ENCODE data around the gene ASB13. TPM values are rescaled to one million over a fixed set of nuclear protein-coding genes. Genes with fewer than 3 reads are reported as not detected.

ASB13 gene
- total RNA-seq: 1 to 10 TPM; 7.0 to 7.2 TPM

GRCh38 chr10:5666008-5666840 is at the start of gene ASB13:
Gene ASB13, minus strand, starts transcription at chr10:5666595. Its CDS starts 44 bp downstream, at chr10:5666551.
- peaks cover 13% of the 10 kb centered on the region for H3K4me1 Mint-ChIP-seq (ENCODE audit: low read depth)
- H3K36me3 Mint-ChIP-seq (ENCODE audit: low read depth): no peaks in the 10 kb centered on the region
- peak within 1 kb of the TSS; percentile 39 for H3K27ac Mint-ChIP-seq
- CTCF ChIA-PET: interaction anchor here (0.6 to 2.2 kb wide), 3 partner anchors 19 to 207 kb away, joined by 3 to 11 read pairs (median 3); no protein-coding TSS in a partner anchor
- H3K9me3 Mint-ChIP-seq: no peaks in the 10 kb centered on the region
- H3K4me3 Mint-ChIP-seq: peak within 1 kb of the TSS; percentile 86
- intact Hi-C loops (cut with micrococcal nuclease): loop anchor here (1.0 kb wide), 1 partner anchor 18 kb away; the partner anchor contains the start of gene TASOR2
- H3K27me3 Mint-ChIP-seq (ENCODE audit: low read depth): no peaks in the 10 kb centered on the region
- DNase-seq: peak; percentile 45

- Mint-ChIP-seq H3K27me3 (ENCODE audit: low read depth) (no peaks in the 10 kb centered on the region), H3K4me1 (ENCODE audit: low read depth) (peaks cover 60% of the 10 kb centered on the region), H3K27ac (peak overlapping the region; percentile 66), H3K4me3 (peak overlapping the region; percentile 50), H3K9me3 (no peaks in the 10 kb centered on the region), H3K36me3 (ENCODE audit: low read depth) (peaks cover 9% of the 10 kb centered on the region)
- intact Hi-C loops (cut with micrococcal nuclease): loop anchor here (2.0 kb wide), 1 partner anchor 19 kb away; no protein-coding TSS in a partner anchor
- CTCF ChIA-PET: interaction anchor here (0.8 to 1.0 kb wide), 3 partner anchors 9 to 81 kb away, joined by 3 to 4 read pairs (median 3); no protein-coding TSS in a partner anchor
- no peak for DNase-seq
These were observed 45.2 kb upstream of the ASB13 start for GRCh38 chr10:5711642-5712041.

GRCh38 chr10:5710859-5711258 is 44.5 kb upstream of the ASB13 start:
- Mint-ChIP-seq H3K36me3 (ENCODE audit: low read depth) (peaks cover 10% of the 10 kb centered on the region), H3K4me3 (no peak overlapping the region), H3K27me3 (ENCODE audit: low read depth) (no peaks in the 10 kb centered on the region), H3K27ac (no peak overlapping the region), H3K9me3 (no peaks in the 10 kb centered on the region), H3K4me1 (ENCODE audit: low read depth) (peaks cover 63% of the 10 kb centered on the region)
- intact Hi-C loops (cut with micrococcal nuclease): loop anchor here (2.0 kb wide), 1 partner anchor 18 kb away; no protein-coding TSS in a partner anchor
- CTCF ChIA-PET: no interaction called here
- DNase-seq: no peak

GRCh38 chr10:5709865-5710264 is 43.5 kb upstream of the ASB13 start:
- peak overlapping the region; percentile 3 for H3K27ac Mint-ChIP-seq
- H3K36me3 Mint-ChIP-seq (ENCODE audit: low read depth): peaks cover 10% of the 10 kb centered on the region
- H3K9me3 Mint-ChIP-seq: no peaks in the 10 kb centered on the region
- intact Hi-C loops (cut with micrococcal nuclease): loop anchor here (2.0 kb wide), 1 partner anchor 17 kb away; no protein-coding TSS in a partner anchor
- DNase-seq: no peak
- CTCF ChIA-PET: no interaction called here
- peaks cover 68% of the 10 kb centered on the region for H3K4me1 Mint-ChIP-seq (ENCODE audit: low read depth)
- H3K27me3 Mint-ChIP-seq (ENCODE audit: low read depth): no peaks in the 10 kb centered on the region
- peak overlapping the region; percentile 0 for H3K4me3 Mint-ChIP-seq

GRCh38 chr10:5708356-5708755 is 42.0 kb upstream of the ASB13 start:
- Mint-ChIP-seq H3K27ac (no peak overlapping the region), H3K4me3 (no peak overlapping the region), H3K9me3 (no peaks in the 10 kb centered on the region), H3K4me1 (ENCODE audit: low read depth) (peaks cover 73% of the 10 kb centered on the region), H3K36me3 (ENCODE audit: low read depth) (peaks cover 8% of the 10 kb centered on the region), H3K27me3 (ENCODE audit: low read depth) (no peaks in the 10 kb centered on the region)
- no peak for DNase-seq
- intact Hi-C loops (cut with micrococcal nuclease): no loop called here
- CTCF ChIA-PET: no interaction called here

- Mint-ChIP-seq H3K27ac (no peak overlapping the region), H3K36me3 (ENCODE audit: low read depth) (no peaks in the 10 kb centered on the region), H3K9me3 (no peaks in the 10 kb centered on the region), H3K4me1 (ENCODE audit: low read depth) (peaks cover 45% of the 10 kb centered on the region), H3K4me3 (no peak overlapping the region), H3K27me3 (ENCODE audit: low read depth) (no peaks in the 10 kb centered on the region)
- no peak for DNase-seq
- CTCF ChIA-PET: interaction anchor here (1.1 kb wide), 1 partner anchor 14 kb away, joined by 4 read pairs; no protein-coding TSS in a partner anchor
- intact Hi-C loops (cut with micrococcal nuclease): no loop called here
These were observed 31.7 kb upstream of the ASB13 start for GRCh38 chr10:5698062-5698461.

- no peak for DNase-seq
- Mint-ChIP-seq H3K4me1 (ENCODE audit: low read depth) (peaks cover 45% of the 10 kb centered on the region), H3K9me3 (no peaks in the 10 kb centered on the region), H3K36me3 (ENCODE audit: low read depth) (no peaks in the 10 kb centered on the region), H3K27me3 (ENCODE audit: low read depth) (no peaks in the 10 kb centered on the region), H3K27ac (no peak overlapping the region), H3K4me3 (no peak overlapping the region)
- CTCF ChIA-PET: interaction anchor here (0.5 to 0.8 kb wide), 2 partner anchors 90 to 162 kb away, joined by 4 to 6 read pairs; no protein-coding TSS in a partner anchor
- intact Hi-C loops (cut with micrococcal nuclease): no loop called here
These were observed 30.9 kb upstream of the ASB13 start for GRCh38 chr10:5697342-5697741.

- H3K4me1 Mint-ChIP-seq (ENCODE audit: low read depth): peaks cover 66% of the 10 kb centered on the region
- no peak overlapping the region for H3K27ac Mint-ChIP-seq
- no peak for DNase-seq
- H3K9me3 Mint-ChIP-seq: no peaks in the 10 kb centered on the region
- CTCF ChIA-PET: interaction anchor here (0.6 kb wide), 1 partner anchor 37 kb away, joined by 4 read pairs; no protein-coding TSS in a partner anchor
- no peaks in the 10 kb centered on the region for H3K27me3 Mint-ChIP-seq (ENCODE audit: low read depth)
- intact Hi-C loops (cut with micrococcal nuclease): no loop called here
- no peak overlapping the region for H3K4me3 Mint-ChIP-seq
- no peaks in the 10 kb centered on the region for H3K36me3 Mint-ChIP-seq (ENCODE audit: low read depth)
These were observed 28.2 kb upstream of the ASB13 start for GRCh38 chr10:5694573-5694972.

- H3K27me3 Mint-ChIP-seq (ENCODE audit: low read depth): no peaks in the 10 kb centered on the region
- peaks cover 6% of the 10 kb centered on the region for H3K36me3 Mint-ChIP-seq (ENCODE audit: low read depth)
- DNase-seq: peak; percentile 77
- peak overlapping the region; percentile 68 for H3K4me3 Mint-ChIP-seq
- no peaks in the 10 kb centered on the region for H3K9me3 Mint-ChIP-seq
- intact Hi-C loops (cut with micrococcal nuclease): loop anchor here (1.0 to 2.0 kb wide), 3 partner anchors 7 to 120 kb away; partner anchors contain the start of gene GDI2
- H3K4me1 Mint-ChIP-seq (ENCODE audit: low read depth): peaks cover 74% of the 10 kb centered on the region
- H3K27ac Mint-ChIP-seq: peak overlapping the region; percentile 76
- CTCF ChIA-PET: interaction anchor here (0.5 to 0.7 kb wide), 2 partner anchors 62 to 69 kb away, joined by 3 read pairs; no protein-coding TSS in a partner anchor
These were observed 26.3 kb upstream of the ASB13 start for GRCh38 chr10:5692461-5693358.

GRCh38 chr10:5691786-5692185 is 25.4 kb upstream of the ASB13 start:
- Mint-ChIP-seq H3K27ac (no peak overlapping the region), H3K4me3 (peak overlapping the region; percentile 52), H3K36me3 (ENCODE audit: low read depth) (peaks cover 6% of the 10 kb centered on the region), H3K4me1 (ENCODE audit: low read depth) (peaks cover 72% of the 10 kb centered on the region), H3K27me3 (ENCODE audit: low read depth) (no peaks in the 10 kb centered on the region), H3K9me3 (no peaks in the 10 kb centered on the region)
- no peak for DNase-seq
- CTCF ChIA-PET: interaction anchor here (0.5 to 0.9 kb wide), 4 partner anchors 62 to 709 kb away, joined by 3 read pairs; no protein-coding TSS in a partner anchor
- intact Hi-C loops (cut with micrococcal nuclease): loop anchor here (2.0 kb wide), 2 partner anchors 19 to 121 kb away; partner anchors contain the start of gene GDI2

- Mint-ChIP-seq H3K27ac (no peak overlapping the region), H3K4me3 (no peak overlapping the region), H3K27me3 (ENCODE audit: low read depth) (no peaks in the 10 kb centered on the region), H3K36me3 (ENCODE audit: low read depth) (peaks cover 6% of the 10 kb centered on the region), H3K4me1 (ENCODE audit: low read depth) (peaks cover 62% of the 10 kb centered on the region), H3K9me3 (no peaks in the 10 kb centered on the region)
- intact Hi-C loops (cut with micrococcal nuclease): loop anchor here (10.0 kb wide), 1 partner anchor 244 kb away; no protein-coding TSS in a partner anchor
- DNase-seq: no peak
- CTCF ChIA-PET: interaction anchor here (0.6 to 1.0 kb wide), 3 partner anchors 65 to 98 kb away, joined by 3 to 4 read pairs (median 3); no protein-coding TSS in a partner anchor
These were observed 22.2 kb upstream of the ASB13 start for GRCh38 chr10:5688587-5688986.

All from activated naive CD4-positive, alpha-beta T cell treated with anti-CD3 and anti-CD28 coated beads for 36 hours (primary cell).